HG02840 (cell line): Measurements from ENCODE around the gene DDX55.

ENCODE experiments used
- ATAC-seq: cut with Tn5 transposase; IDR thresholded peaks from one replicate; pipeline ENCODE4 v1.9.1; 2021; ENCODE audit warnings: mild to moderate bottlenecking, moderate library complexity, moderate number of reproducible peaks; ENCODE audit not compliant: unreplicated experiment, low FRiP score

Gene DDX55

DNA sequence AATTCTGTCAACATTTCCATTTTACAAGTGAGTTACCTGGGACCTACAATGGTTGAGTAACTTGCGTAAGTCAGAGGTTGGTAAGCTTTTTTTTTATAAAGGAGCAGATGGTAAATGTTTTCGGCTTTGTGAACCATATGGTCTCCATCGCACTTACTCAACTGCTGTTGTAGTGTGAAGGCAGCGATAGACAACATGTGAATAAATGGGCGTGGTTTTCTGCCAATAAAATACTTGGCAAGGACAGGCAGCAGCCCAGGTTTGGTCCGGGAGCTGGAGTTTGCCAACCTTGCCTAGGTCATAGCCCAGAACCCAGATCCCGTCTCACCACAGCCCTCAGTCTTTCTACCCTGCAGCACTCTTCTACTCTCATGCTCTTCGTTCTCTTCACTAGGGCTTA is 6.3 kb downstream of the DDX55 start:
- ATAC-seq: no peak

DNA sequence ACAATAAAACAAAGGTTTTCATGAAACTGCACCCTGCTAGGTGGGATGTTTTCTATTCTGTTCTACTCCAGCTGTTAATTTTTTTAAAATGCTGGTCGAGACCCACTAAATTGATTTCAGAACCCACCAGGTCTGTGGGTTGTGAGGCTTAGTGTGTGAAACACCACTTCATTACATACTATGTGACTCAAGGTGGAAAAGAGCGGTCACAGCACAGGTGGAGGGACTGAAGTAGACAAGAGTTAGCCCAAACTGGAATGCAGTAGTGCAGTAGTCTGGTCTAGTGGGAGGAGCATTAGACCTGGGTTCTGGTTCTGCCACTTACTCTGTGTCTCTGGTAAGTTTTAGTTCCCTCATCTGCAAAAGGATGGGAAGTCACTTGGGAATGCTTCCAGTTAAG is 12.2 kb downstream of the DDX55 start:
- ATAC-seq: no peak

DNA sequence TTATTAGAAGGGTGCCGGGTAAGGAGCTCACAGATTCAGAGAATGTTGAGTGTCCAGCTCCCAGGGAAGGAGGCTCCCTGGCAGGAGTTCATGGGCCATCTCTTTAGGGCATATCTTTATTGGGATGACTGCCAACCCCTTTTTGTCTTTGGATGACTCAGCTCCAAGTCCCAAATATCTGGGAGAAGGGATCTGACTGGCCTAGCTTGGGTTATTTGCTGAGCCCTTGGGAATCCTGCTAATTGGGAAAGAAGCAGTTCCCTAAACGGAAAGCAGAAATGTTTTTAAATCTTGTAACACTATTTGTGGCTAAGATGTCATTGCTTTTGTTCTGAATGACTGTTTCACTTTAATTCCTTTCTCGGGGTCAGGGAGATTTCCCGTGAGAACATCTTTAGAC is 12.6 kb downstream of the DDX55 start:
- no peak for ATAC-seq

DNA sequence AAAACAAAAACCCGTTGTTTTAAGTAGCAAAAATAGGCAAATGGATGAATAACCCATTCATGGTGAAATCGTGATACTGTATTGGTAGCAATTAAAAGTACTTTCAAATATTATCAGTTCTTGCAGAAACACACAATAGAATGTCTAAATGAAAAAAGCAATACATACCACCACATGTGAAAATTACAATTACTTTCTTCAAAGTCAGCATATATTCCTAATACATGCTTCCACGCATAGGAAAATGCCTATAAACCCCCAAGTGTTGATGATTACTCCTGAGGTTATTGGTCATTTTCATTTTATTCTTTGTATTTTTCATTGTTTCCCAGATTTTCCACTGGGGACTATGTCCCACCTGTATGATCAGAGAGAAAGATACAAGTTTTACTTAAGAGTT is 15.2 kb downstream of the DDX55 start:
- no peak for ATAC-seq

DNA sequence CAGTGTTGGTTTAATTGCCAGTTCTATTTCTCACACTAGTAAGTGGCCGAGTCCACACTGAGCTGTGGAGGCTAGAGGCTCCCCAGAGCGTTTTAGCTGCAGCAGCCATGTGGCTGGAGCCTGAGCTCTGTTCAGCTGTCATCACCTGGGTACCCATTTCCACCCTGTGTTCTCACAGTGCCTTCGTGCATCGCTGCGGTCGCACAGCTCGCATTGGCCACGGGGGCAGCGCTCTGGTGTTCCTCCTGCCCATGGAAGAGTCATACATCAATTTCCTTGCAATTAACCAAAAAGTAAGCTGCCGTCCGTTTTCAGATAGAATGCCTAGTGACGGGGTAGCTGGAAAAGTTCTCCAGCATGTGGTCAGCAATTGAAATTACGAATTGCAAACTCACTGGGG is 15.7 kb downstream of the DDX55 start:
- no peak for ATAC-seq

DNA sequence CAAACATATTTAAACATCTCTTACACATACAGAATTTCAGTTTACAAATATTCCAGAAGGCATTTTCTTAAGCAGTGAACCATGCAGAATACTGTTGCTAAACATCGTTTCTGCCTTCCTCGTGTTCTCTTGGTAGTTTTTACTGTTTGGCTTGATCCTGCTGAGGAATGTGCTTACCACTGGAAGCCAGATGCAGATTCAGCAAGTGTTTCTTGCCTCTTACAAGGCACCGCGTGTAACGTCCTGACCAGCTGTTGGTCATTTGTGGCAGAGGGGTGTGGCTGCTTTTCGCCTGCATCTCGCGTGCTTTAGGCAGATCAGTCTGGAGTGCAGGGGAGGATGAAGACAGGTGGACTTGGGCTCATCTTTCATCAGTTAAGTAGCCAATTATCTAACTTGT is 19.2 kb downstream of the DDX55 start:
- no peak for ATAC-seq

DNA sequence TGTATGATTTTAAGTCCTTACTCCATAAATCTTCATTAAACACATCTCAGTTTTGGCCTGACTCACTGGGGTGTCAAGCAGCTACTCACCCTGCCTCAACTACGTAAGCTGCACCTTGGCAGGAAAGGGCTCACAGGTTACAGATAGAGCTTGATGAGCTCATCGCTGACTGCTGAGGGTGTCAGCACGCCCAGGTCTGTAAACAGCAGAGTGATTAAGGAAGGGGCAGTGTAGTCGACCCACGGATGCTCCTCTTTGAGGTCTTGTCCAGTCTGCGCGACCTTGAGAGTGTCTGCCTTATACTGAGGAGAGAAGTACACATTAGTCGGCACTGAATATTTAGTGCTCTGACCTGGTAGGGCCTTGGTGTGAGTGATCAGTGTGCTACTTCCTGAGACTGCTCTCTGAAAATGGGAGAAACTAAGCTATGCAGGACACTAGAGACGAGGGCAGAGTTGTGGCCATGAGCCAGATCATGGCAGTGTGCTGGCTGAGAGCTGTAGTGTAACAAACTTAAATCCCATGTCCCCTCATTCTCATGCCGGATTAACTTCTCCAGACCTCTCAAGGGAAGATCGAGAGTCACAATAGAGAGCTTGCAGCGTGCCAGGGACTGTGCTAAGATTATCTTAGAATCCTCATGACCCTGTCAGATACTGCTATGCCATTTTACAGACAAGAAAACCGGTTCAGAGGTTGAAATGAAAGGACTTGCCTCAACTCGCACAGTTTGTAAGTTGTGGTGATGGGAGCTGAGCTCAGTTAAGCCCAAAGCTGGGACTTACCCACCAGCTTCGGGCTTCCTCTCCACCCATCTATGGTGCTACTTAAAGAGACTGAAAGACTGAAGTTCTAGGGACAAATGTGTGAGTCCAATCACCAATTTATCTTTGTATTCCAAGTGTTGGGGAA is 20.0 kb downstream of the DDX55 start:
- no peak for ATAC-seq

DNA sequence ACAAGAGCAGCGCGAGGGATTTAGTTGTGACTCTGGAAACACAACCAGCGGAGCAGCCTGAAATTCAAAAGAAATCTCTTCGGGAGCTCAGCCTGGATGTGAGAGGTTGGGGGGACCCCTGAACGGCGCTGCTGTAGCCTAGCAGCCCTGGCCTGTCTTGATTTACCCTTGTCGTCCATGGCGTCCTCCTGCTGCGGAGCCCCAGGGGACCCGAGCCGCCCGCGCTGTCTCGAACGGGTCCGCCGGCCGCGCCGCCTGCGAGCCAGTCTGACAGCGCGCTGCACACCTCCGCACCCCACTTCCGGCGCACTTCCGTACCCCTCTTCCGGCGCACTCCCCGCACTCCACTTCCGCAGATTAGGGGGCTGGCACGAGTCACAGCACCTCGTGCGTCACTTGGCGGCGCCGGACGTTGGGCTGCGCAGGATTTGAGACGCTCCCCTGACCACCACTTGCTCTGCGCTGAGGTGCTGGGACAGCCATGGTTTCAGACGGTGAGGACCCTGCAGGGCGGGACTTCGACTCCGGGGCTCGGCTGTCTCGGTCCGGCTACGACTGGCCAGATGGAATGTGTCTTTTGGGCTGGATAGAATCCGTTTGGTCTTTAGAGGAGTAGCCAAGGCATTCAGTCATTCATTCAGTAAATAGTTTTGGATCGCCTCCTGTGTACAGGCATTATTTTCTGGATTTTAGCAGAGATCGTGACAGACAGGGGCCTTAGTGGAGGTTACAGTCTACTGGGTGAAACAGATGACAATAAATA is 31.7 kb downstream of the DDX55 start, which contains the start of the genes EIF2B1 and GTF2H3:
EIF2B1 (minus strand) TSS at position 308 of the 763 bp plus-strand sequence; CDS start at position 179, 129 bp downstream.
GTF2H3 (plus strand) TSS at position 451 of the 763 bp plus-strand sequence; CDS start at position 482, 31 bp downstream.
- ATAC-seq: peak; percentile 96

DNA sequence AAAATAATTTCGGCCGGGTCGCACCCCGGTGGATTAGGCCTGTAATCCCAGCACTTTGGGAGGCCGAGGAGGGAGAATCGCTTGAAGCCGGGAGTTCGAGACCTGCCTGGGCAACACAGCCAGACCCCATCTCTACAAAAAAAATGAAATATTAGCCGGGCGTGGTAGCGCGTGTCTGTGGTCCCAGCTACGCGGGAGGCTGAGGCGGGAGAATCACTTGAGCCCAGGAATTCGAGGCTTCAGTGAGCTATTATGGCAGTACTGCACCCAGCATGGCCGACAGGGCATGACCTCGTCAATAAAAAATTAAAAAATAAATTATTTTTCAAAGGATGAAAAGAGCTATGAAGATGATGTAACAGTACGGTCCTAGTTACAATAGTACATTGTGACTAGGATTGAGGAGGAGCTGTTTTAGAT is 32.3 kb downstream of the DDX55 start:
- ATAC-seq: no peak

DNA sequence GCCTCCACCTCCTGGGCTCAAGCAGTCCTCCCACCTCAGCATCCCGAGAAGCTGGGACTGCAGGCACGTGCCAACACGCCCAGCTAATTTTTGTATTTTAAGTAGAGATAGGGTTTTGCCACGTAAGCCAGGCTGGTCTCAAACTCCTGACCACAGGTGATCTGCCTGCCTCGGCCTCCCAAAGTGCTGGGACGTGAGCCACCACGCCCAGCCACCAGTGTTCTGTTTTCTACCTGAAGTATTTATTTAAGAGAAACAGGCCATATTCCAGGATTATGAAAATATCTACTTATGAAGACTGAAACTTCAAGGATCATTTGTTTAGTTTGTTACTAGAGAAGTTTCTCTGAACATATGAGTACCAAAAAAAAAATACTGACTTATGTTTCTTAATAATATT is 42.0 kb downstream of the DDX55 start:
- ATAC-seq: no peak

DNA sequence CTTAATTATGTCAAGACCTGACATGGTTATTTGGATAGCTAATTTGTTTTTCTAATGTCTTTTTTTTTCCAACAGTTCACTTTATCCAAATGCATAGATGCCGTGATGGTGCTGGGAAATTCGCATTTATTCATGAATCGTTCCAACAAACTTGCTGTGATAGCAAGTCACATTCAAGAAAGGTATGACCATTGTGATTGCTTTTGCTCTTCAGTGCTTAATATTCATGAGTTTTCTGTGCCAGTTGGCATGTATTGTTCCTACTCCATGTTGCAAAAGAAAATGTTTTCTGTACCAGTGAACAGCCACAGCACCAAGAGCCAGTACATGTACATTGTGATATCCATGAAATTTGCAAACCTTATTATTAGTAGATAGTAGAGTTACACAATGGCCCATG is 43.5 kb downstream of the DDX55 start:
- no peak for ATAC-seq

DNA sequence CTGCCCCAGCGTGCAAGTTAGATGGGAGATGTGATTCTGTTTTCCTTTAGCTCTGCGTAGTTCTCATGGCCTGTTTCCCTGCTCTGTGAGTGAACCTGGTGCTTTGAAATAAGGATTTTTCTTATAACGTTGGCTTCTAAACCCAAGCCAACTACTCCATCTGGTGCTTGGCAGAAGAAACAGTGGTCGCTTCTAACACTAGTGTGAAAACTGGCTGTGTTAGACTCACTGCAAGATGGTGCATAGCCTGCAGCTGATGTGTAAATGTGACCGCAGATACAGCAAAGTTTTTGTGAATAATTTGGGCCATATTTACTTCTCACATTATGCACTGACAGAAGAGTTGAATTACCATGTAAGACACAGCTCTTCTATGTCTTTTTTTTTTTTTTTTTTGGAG is 44.0 kb downstream of the DDX55 start:
- no peak for ATAC-seq

DNA sequence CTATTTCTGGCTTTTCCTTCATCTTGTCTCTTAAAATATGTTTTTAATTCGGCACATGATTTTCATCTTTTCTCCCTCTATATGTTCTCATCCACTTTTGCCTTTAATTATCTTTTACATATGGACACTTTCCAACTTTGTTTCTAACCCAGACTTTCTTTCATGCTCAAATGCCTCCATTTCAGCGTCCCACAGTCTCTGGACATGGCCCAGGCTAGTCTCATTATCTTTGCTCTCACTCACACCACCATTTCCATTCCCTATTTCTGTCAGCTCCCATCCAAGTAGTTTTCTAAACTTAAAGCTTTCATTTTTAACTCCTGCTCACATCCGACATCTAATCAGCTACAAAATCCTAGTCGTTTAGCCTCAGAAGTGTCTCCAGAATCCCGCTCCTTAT is 46.5 kb downstream of the DDX55 start:
- ATAC-seq: no peak

DNA sequence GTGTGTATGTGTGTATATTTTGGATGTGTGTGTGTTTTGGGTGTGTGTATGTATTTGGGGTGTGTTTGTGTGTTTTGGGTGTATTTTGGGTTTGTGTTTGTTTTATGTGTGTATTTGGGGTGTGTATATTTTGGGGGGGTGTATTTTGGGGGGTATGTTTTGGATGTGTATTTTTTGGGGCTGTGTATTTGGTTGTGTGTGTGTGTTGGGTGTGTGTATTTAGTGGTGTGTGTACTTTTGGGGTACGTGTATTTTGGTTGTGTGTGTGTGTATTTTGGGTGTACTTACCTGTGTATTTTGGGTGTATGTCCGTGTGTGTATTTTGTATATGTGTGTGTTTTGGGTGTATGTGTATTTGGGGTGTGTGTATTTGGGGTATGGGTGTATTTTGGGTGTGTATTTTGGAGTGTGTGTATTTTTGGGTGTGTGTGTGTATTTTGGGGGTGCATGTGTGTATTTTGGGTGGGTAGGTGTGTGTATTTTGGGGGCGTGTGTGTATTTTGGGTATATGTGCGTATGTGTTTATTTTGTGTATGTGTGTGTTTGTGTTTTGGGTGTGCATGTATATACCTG is 52.3 kb downstream of the DDX55 start:
- ATAC-seq: no peak

DNA sequence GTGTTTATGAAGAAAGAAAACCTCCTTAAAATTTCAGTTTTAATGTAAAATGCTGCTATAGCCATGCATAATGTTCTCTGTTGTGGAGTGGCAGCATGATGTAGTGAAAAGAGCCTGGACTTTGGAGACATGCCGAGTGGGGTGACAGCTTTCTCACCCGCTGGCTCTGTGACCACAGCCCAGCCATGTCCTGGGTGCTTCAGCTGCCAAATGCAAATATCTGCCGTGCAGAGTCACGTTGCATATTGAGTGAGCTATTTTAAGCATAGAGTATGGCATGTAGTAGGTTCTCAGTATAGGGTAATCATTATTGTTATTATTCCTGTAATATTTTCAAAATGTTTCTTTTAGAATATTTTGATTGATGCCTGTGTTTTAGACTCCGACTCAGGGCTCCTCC is 53.5 kb downstream of the DDX55 start:
- no peak for ATAC-seq

DNA sequence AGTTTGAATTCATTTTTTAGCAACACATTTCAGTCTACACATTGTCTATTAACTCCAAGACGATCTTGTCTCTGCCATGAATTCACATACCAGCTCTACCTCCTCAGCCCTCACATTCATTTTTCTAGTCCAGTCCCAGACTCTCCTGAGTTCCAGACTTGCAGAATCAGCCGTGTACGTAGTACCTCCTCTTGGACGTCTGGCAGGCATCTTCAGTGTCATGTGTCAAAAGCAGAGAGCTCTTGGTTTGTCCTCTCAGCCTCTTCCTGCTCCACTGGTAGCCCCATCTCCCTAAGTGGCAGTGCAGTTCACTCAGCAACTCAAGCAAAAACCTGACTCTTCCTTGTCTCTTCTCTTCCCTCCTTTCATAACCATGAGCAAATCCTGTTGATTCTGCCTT is 54.5 kb downstream of the DDX55 start:
- no peak for ATAC-seq

DNA sequence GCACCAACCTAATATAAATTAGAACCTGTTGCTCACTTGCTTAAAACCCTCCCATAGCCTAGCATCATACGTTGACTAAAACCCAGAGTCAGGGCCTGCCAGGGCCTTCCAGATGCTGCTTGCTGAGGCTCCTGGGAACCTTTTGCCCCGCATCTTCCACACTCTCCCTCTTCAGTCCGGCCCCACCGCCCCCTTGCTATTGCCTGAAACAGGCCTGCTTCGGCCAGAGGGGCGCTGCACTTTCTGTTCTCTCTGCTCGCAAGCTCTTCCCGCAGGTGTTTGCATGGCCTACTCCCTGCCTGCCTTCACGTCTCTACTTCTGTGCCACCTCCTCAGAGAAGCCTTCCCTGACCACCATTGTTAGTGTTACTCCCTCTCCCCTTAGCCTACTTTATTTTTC is 55.3 kb downstream of the DDX55 start:
- ATAC-seq: no peak

DNA sequence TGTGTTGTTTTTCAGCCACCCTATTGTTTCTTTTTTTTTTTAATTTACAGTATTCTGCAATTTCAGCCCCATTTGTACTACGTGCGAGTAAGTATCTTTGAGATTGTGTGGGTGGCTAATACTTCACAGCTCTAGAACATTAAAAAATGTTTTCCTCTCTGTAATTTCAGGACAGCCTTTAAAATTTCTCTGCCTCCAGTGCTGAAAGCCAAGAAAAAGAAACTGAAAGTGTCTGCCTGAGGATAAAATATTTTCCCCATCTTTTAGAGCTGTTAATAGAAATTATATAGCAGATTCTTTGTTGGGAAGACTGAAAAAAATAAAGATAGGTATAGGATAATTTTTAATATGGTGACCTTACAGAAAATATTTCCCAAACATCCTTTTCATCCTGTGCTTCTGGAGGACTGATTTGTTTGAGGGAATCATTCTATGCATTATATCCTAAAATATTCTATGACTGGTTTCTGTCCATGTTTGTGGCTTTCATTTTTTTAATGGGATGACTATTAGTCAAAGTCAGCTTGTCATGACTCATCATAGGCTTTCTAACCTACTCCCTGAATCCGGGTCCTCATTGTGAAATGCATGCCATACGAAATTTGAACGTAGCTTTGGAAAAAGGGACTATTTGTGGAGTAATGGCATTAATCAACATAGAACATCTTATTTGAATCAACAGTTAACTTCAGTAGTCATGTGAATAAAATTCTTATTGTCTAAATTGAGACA is 58.3 kb downstream of the DDX55 start:
- no peak for ATAC-seq

DNA sequence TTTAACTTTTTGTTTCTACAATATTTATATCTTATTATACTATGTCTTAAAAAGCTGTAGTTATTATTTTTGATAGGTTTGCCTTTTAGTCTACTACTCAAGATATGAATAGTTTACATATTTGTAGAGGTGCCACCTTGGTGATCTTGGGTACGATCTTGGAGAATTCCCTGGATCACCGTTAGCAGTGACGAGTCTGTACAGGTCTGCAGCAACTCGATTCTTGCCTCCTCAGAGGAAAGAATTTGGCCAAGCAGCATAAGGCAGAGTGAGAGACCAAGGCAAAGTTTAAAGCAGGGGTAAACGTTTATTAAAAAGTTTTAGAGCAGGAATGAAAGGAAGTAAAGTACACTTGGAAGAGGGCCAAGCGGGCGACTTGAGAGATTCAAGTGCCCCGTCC is 65.9 kb downstream of the DDX55 start:
- ATAC-seq: no peak
